HepG2 (cell line): ENCODE data around the gene ITIH3. TPM values are rescaled to one million over a fixed set of nuclear protein-coding genes. Genes with fewer than 3 reads are reported as not detected.
A peak's percentile ranks its signal among the peaks of the same experiment; 100 is the strongest.

Experiments used
- BRD4 ChIP-seq: sonication (generic); formaldehyde crosslinking; IDR thresholded peaks from 2 replicates; pipeline ENCODE4 v1.4.0; 2020; ENCODE audit warnings: missing genetic modification reagents
- FOSL2 ChIP-seq: sonication (generic); formaldehyde crosslinking; IDR thresholded peaks from 2 replicates; pipeline ENCODE4 v1.4.0; 2020; ENCODE audit warnings: missing genetic modification reagents
- FOXM1 ChIP-seq: sonication (generic); formaldehyde crosslinking; IDR thresholded peaks from 2 replicates; pipeline ENCODE4 v1.5.0; 2020; ENCODE audit warnings: missing genetic modification reagents
- HNRNPH1 ChIP-seq: fragments of 200-400 bp; formaldehyde crosslinking; optimal IDR thresholded peaks from 2 replicates; pipeline ENCODE3; 2017; ENCODE audit warnings: mild to moderate bottlenecking, low read depth, low read length
- KDM2A ChIP-seq: sonication (generic); formaldehyde crosslinking; IDR thresholded peaks from 2 replicates; pipeline ENCODE4 v1.4.0; 2020; ENCODE audit warnings: low read depth, missing genetic modification reagents, borderline replicate concordance
- ZNF282 ChIP-seq: fragments of 450-650 bp; IDR thresholded peaks from 2 replicates; pipeline ENCODE4 v1.6.1; 2018; ENCODE audit not compliant: partially characterized antibody
- polyA plus RNA-seq, 8 experiments: library from polyadenylated mRNA; depleted of rRNA in 3 of 8; stranded (reverse) in 7 of 8; unstranded in 1 of 8; fragments of >200 nt; fragmentation: Illumina TruSeq in 4 of 8; extraction: Trizol in 4 of 8; gene quantifications; 2 replicates each; pipeline versions ENCODE4 v1.2.1 to v1.2.3, GENCODE V29; 2011 to 2016; ENCODE audit warnings: low read depth in 4 of 8, missing spikeins in 1 of 8, mixed read lengths in 1 of 8; ENCODE audit not compliant: insufficient read depth in 1 of 8
- total RNA-seq, 5 experiments: library from RNA; depleted of rRNA; stranded (reverse); fragments of >200 nt; fragmentation: Illumina TruSeq; extraction: Trizol; gene quantifications; 2 replicates each; pipeline ENCODE4 v1.2.3, GENCODE V29; 2016; ENCODE audit warnings: low read depth in 1 of 5
- TF ChIP-seq, protein P1 (sequence below), 2 experiments: sonication (generic) in 1 of 2; formaldehyde crosslinking in 1 of 2; IDR thresholded peaks; 2 replicates each; pipeline versions ENCODE4 v1.6.1 to v1.9.0; 2014 to 2022; ENCODE audit warnings: antibody characterized with exemption in 1 of 2, borderline replicate concordance in 1 of 2, inconsistent platforms in 1 of 2, low read depth in 1 of 2, missing genetic modification reagents in 1 of 2
- TF ChIP-seq, protein P2 (sequence below): sonication (generic); formaldehyde crosslinking; conservative IDR thresholded peaks from 2 replicates; pipeline ENCODE4 v1.5.0; 2020; ENCODE audit warnings: missing genetic modification reagents
- TF ChIP-seq, protein P3 (sequence below): sonication (generic); formaldehyde crosslinking; IDR thresholded peaks from 2 replicates; pipeline ENCODE4 v1.5.1; 2020; ENCODE audit warnings: mild to moderate bottlenecking, missing genetic modification reagents, moderate library complexity
- TF ChIP-seq, protein P4 (sequence below): sonication (generic); formaldehyde crosslinking; IDR thresholded peaks from 2 replicates; pipeline ENCODE4 v1.4.0; 2020; ENCODE audit warnings: missing genetic modification reagents
- TF ChIP-seq, protein P5 (sequence below): sonication (generic); formaldehyde crosslinking; IDR thresholded peaks from 2 replicates; pipeline ENCODE4 v1.4.0; 2020; ENCODE audit warnings: mild to moderate bottlenecking, missing genetic modification reagents

The ITIH3 gene
- total and polyA plus RNA-seq, 2 of the 13 experiments (the other 11 are each of a cell fraction or from before 2014, with no cell fraction given) = 105 to 632 TPM

DNA sequence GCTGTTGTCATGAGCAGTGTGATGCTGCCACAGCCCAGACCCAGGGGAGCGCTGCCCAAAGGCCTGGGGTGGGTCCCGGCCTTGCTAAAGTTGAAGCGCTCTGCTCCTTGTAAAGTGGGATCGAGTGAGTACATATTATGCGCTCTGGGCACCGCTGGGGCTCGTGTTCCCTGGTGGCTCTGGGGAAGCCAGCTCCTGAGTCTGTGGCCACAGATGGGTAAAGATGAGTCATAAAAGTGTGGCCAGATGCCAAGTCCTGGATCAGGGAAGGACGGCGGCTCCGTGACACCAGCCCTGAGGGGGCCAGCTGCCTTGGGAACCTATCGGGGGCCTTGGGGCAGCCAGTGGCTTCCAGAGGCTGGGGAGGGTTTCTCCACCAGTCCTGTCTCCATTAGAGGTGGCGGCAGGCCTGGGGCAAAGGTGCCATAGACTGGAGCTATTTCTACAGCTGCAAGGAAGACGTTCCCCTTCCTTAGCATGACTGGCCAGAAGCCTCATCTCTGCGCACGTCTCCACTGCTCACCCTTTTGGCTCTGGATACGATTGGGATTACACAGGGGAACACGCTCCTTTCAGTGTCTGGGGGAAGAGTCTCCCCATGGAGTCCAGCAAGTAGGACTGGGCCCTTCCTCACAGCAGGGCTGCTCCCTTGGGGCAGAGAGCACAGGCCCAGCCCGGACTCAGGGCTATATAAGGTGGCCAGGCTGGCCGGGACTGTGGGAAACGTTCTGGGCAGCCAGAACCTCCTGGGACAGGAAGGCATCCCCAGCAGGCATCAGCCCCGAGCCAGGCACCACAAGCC, 37.1 kb downstream of the ITIH3 start (continued):
- TF ChIP-seq, protein P1, sequence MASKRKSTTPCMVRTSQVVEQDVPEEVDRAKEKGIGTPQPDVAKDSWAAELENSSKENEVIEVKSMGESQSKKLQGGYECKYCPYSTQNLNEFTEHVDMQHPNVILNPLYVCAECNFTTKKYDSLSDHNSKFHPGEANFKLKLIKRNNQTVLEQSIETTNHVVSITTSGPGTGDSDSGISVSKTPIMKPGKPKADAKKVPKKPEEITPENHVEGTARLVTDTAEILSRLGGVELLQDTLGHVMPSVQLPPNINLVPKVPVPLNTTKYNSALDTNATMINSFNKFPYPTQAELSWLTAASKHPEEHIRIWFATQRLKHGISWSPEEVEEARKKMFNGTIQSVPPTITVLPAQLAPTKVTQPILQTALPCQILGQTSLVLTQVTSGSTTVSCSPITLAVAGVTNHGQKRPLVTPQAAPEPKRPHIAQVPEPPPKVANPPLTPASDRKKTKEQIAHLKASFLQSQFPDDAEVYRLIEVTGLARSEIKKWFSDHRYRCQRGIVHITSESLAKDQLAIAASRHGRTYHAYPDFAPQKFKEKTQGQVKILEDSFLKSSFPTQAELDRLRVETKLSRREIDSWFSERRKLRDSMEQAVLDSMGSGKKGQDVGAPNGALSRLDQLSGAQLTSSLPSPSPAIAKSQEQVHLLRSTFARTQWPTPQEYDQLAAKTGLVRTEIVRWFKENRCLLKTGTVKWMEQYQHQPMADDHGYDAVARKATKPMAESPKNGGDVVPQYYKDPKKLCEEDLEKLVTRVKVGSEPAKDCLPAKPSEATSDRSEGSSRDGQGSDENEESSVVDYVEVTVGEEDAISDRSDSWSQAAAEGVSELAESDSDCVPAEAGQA (IDR thresholded peaks at IDR 0.05; ENCODE audit: low read depth) = no peak
- TF ChIP-seq, protein P1 (CRISPR knock-in tag; IDR thresholded peaks at IDR 0.05; ENCODE audit: borderline replicate concordance) = no peak
- peak; percentile 95 for TF ChIP-seq FOSL2 (CRISPR knock-in tag)
- TF ChIP-seq BRD4 (CRISPR knock-in tag) = no peak
- TF ChIP-seq, protein P2, sequence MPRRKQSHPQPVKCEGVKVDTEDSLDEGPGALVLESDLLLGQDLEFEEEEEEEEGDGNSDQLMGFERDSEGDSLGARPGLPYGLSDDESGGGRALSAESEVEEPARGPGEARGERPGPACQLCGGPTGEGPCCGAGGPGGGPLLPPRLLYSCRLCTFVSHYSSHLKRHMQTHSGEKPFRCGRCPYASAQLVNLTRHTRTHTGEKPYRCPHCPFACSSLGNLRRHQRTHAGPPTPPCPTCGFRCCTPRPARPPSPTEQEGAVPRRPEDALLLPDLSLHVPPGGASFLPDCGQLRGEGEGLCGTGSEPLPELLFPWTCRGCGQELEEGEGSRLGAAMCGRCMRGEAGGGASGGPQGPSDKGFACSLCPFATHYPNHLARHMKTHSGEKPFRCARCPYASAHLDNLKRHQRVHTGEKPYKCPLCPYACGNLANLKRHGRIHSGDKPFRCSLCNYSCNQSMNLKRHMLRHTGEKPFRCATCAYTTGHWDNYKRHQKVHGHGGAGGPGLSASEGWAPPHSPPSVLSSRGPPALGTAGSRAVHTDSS (CRISPR knock-in tag) = no peak
- TF ChIP-seq, protein P3, sequence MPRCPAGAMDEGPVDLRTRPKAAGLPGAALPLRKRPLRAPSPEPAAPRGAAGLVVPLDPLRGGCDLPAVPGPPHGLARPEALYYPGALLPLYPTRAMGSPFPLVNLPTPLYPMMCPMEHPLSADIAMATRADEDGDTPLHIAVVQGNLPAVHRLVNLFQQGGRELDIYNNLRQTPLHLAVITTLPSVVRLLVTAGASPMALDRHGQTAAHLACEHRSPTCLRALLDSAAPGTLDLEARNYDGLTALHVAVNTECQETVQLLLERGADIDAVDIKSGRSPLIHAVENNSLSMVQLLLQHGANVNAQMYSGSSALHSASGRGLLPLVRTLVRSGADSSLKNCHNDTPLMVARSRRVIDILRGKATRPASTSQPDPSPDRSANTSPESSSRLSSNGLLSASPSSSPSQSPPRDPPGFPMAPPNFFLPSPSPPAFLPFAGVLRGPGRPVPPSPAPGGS (CRISPR knock-in tag) = peak; percentile 58; the same call in 1 of the 2 replicates
- TF ChIP-seq, protein P4, sequence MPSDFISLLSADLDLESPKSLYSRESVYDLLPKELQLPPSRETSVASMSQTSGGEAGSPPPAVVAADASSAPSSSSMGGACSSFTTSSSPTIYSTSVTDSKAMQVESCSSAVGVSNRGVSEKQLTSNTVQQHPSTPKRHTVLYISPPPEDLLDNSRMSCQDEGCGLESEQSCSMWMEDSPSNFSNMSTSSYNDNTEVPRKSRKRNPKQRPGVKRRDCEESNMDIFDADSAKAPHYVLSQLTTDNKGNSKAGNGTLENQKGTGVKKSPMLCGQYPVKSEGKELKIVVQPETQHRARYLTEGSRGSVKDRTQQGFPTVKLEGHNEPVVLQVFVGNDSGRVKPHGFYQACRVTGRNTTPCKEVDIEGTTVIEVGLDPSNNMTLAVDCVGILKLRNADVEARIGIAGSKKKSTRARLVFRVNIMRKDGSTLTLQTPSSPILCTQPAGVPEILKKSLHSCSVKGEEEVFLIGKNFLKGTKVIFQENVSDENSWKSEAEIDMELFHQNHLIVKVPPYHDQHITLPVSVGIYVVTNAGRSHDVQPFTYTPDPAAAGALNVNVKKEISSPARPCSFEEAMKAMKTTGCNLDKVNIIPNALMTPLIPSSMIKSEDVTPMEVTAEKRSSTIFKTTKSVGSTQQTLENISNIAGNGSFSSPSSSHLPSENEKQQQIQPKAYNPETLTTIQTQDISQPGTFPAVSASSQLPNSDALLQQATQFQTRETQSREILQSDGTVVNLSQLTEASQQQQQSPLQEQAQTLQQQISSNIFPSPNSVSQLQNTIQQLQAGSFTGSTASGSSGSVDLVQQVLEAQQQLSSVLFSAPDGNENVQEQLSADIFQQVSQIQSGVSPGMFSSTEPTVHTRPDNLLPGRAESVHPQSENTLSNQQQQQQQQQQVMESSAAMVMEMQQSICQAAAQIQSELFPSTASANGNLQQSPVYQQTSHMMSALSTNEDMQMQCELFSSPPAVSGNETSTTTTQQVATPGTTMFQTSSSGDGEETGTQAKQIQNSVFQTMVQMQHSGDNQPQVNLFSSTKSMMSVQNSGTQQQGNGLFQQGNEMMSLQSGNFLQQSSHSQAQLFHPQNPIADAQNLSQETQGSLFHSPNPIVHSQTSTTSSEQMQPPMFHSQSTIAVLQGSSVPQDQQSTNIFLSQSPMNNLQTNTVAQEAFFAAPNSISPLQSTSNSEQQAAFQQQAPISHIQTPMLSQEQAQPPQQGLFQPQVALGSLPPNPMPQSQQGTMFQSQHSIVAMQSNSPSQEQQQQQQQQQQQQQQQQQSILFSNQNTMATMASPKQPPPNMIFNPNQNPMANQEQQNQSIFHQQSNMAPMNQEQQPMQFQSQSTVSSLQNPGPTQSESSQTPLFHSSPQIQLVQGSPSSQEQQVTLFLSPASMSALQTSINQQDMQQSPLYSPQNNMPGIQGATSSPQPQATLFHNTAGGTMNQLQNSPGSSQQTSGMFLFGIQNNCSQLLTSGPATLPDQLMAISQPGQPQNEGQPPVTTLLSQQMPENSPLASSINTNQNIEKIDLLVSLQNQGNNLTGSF (CRISPR knock-in tag) = no peak
- TF ChIP-seq ZNF282 = no peak
- no peak for TF ChIP-seq KDM2A
- TF ChIP-seq FOXM1 = no peak
- TF ChIP-seq, protein P5, sequence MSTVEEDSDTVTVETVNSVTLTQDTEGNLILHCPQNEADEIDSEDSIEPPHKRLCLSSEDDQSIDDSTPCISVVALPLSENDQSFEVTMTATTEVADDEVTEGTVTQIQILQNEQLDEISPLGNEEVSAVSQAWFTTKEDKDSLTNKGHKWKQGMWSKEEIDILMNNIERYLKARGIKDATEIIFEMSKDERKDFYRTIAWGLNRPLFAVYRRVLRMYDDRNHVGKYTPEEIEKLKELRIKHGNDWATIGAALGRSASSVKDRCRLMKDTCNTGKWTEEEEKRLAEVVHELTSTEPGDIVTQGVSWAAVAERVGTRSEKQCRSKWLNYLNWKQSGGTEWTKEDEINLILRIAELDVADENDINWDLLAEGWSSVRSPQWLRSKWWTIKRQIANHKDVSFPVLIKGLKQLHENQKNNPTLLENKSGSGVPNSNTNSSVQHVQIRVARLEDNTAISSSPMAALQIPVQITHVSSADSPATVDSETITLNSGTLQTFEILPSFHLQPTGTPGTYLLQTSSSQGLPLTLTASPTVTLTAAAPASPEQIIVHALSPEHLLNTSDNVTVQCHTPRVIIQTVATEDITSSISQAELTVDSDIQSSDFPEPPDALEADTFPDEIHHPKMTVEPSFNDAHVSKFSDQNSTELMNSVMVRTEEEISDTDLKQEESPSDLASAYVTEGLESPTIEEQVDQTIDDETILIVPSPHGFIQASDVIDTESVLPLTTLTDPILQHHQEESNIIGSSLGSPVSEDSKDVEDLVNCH (CRISPR knock-in tag) = no peak
- no peak for TF ChIP-seq HNRNPH1
